Measurements from ENCODE around the gene DNM3. TPM values are rescaled to one million over a fixed set of nuclear protein-coding genes. Genes with fewer than 3 reads are reported as not detected.

DNM3 gene
- total and polyA plus RNA-seq, 2 of the 8 experiments (the other 6 are each of a cell fraction or from before 2014, with no cell fraction given) = 2.0 to 8.5 TPM

DNA sequence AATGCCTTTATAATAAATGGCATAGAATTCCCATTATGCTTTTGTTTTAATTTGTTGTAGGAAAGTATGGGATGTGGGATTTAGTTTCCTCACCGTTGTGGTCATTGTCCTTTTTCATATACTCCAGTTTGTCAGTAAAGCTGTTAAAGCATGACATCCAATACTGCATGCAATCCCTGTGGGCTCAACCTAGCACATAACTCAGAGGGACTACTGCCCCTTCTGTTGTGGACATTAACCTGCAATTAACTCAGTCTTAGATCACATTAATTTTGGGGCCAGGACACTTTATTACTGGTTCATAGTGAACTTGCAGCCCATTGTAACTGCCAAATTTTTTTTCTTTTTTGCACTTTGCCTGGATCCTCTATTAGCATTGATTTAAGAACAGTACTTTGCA is 112.5 kb downstream of the DNM3 start:
- Histone ChIP-seq H3K79me2 (ENCODE audit: control insufficient read depth in 1 of 2, insufficient read depth in 2 of 2, low read length in 2 of 2) (no peaks in the 10 kb centered on the region), H3K79me1 (ENCODE audit: low read depth, low read length) (no peaks in the 10 kb centered on the region), H3K23ac (ENCODE audit: insufficient read length) (no peak overlapping the region), H2BK5ac (ENCODE audit: low read depth, low read length) (no peak overlapping the region), H3K18ac (ENCODE audit: extremely low read depth, low read length) (no peak overlapping the region), H2BK15ac (ENCODE audit: low read length) (no peak overlapping the region), H2AFZ (ENCODE audit: low read length) (no peak overlapping the region), H2BK12ac (ENCODE audit: low read depth, low read length) (no peak overlapping the region), H2AK5ac (ENCODE audit: low read depth, low read length) (no peak overlapping the region), H3K56ac (replicated peaks; ENCODE audit: insufficient read length, low read depth, low read length) (no peak overlapping the region), H4K20me1 (replicated peaks in 1 of 2; ENCODE audit: control insufficient read depth in 1 of 2, insufficient read depth in 2 of 2, low read length in 2 of 2) (no peaks in the 10 kb centered on the region), H3K36me3 (ENCODE audit: control insufficient read depth in 2 of 4, insufficient read depth in 4 of 4, low read length in 3 of 4) (peaks cover 0 to 3% (median 1%) of the 10 kb centered on the region in 4 experiments; a peak in 2 of 8 replicates), H2BK20ac (ENCODE audit: low read length) (no peak overlapping the region), H4K8ac (ENCODE audit: extremely low read depth, insufficient read depth, low read length) (no peak overlapping the region), H3K4me3 (ENCODE audit: extremely low read depth in 1 of 4, insufficient read depth in 2 of 4, low read depth in 3 of 4, low read length in 4 of 4) (no peak overlapping the region), H3K4me2 (ENCODE audit: insufficient read depth in 1 of 2, low read depth in 2 of 2, low read length in 2 of 2) (no peak overlapping the region), H4K5ac (ENCODE audit: insufficient read length, low read depth, low read length) (no peak overlapping the region), H3K23me2 (ENCODE audit: low read depth, low read length) (no peaks in the 10 kb centered on the region), H3K4me1 (replicated peaks in 1 of 4; ENCODE audit: control insufficient read depth in 3 of 4, insufficient read depth in 4 of 4, low read length in 3 of 4) (peaks cover 0 to 3% (median 0%) of the 10 kb centered on the region in 4 experiments; a peak in 2 of 7 replicates), H3K27me3 (replicated peaks in 1 of 4; ENCODE audit: control insufficient read depth in 3 of 4, extremely low read depth in 1 of 4, insufficient read depth in 3 of 4, low read length in 3 of 4) (no peaks in the 10 kb centered on the region), H3K9me3 (ENCODE audit: insufficient read depth in 2 of 2, low read depth in 1 of 2, low read length in 1 of 2) (peaks cover 9 to 12% of the 10 kb centered on the region in 2 experiments), H3K9ac (replicated peaks in 1 of 4; ENCODE audit: extremely low read depth in 1 of 4, low read depth in 3 of 4, low read length in 3 of 4) (no peak overlapping the region), H3K27ac (ENCODE audit: low read depth, low read length) (no peak overlapping the region), H3K14ac (ENCODE audit: insufficient read length) (no peak overlapping the region), H3K4ac (replicated peaks; ENCODE audit: insufficient read length, low read depth, low read length) (no peak overlapping the region), H2BK120ac (replicated peaks; ENCODE audit: low read depth, low read length) (no peak overlapping the region), H4K91ac (replicated peaks; ENCODE audit: insufficient read length, low read length) (no peak overlapping the region)
- no peak for FAIRE-seq
- CTCF ChIA-PET (ENCODE audit: partially characterized antibody) = interaction anchor here (0.7 to 1.5 kb wide), 6 partner anchors 12 to 32 kb away, joined by 3 to 5 read pairs (median 4); no protein-coding TSS in a partner anchor
- TF ChIP-seq NANOG (IDR thresholded peaks at IDR 0.05; ENCODE audit: insufficient read depth, low read depth, low read length, poor library complexity, severe bottlenecking) (no peak), TAF7 (optimal IDR thresholded peaks at IDR 0.05; ENCODE audit: borderline replicate concordance, low read depth, low read length) (no peak)
- TF ChIP-seq, protein P1, sequence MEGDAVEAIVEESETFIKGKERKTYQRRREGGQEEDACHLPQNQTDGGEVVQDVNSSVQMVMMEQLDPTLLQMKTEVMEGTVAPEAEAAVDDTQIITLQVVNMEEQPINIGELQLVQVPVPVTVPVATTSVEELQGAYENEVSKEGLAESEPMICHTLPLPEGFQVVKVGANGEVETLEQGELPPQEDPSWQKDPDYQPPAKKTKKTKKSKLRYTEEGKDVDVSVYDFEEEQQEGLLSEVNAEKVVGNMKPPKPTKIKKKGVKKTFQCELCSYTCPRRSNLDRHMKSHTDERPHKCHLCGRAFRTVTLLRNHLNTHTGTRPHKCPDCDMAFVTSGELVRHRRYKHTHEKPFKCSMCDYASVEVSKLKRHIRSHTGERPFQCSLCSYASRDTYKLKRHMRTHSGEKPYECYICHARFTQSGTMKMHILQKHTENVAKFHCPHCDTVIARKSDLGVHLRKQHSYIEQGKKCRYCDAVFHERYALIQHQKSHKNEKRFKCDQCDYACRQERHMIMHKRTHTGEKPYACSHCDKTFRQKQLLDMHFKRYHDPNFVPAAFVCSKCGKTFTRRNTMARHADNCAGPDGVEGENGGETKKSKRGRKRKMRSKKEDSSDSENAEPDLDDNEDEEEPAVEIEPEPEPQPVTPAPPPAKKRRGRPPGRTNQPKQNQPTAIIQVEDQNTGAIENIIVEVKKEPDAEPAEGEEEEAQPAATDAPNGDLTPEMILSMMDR (IDR thresholded peaks at IDR 0.05; ENCODE audit: control extremely low read depth in 1 of 3, insufficient read depth in 1 of 3, low read depth in 1 of 3, low read length in 3 of 3) = peak in 1 of 3 experiments; percentile 11; a peak in 1 of 4 replicates
- POLR2A ChIA-PET (ENCODE audit: partially characterized antibody) = no interaction called here
- no peak for DNase-seq (ENCODE audit: low read depth in 1 of 2, low spot score in 2 of 2)
- 89% methylated on average over 1 of the region's 1 CpG; no CpG with 5 or more reads in 1 of the 2 experiments for WGBS, 2 experiments (ENCODE audit: extremely low coverage in 1 of 2, insufficient coverage in 1 of 2, insufficient read length in 1 of 2, insufficient replicate concordance in 2 of 2, low coverage in 1 of 2, low lambda C conversion rate in 2 of 2, missing lambda C conversion rate in 1 of 2)

Measured in H1 (cell line).